ENCODE measurements around the gene CNTNAP2. TPM values are rescaled to one million over a fixed set of nuclear protein-coding genes. Genes with fewer than 3 reads are reported as not detected.

CNTNAP2 gene
- total and polyA plus RNA-seq, 2 of the 4 experiments (the other 2 are of a cell fraction), result not detected

- no peak overlapping the region for H2AK9ac ChIP-seq (replicated peaks; ENCODE audit: low read depth, low read length, poor library complexity)
- intact Hi-C loops (cut with micrococcal nuclease) (no loop called here), in situ Hi-C loops (cut with MboI; ENCODE audit: low sequenced_read_pairs) (no loop called here), dilution Hi-C loops (cut with HindIII; ENCODE audit: low sequenced_read_pairs, unreplicated experiment) (no loop called here)
- DNase-seq (no peak), ATAC-seq (ENCODE audit: low read depth) (no peak)
- H3K79me1 ChIP-seq (ENCODE audit: low read depth in 1 of 2, low read length in 2 of 2), result no peaks in the 10 kb centered on the region
- no peak overlapping the region for H2BK20ac ChIP-seq (ENCODE audit: low read depth, low read length)
- H3K9ac ChIP-seq (ENCODE audit: low read depth, low read length), result no peak overlapping the region
- H4K8ac ChIP-seq (ENCODE audit: low read depth in 2 of 2, low read length in 2 of 2), result no peak overlapping the region
- H3K9me3 ChIP-seq (ENCODE audit: control insufficient read depth, insufficient read depth, low read length), result peaks cover 2% of the 10 kb centered on the region; the same call in 1 of the 2 replicates
- no peak overlapping the region for H2AFZ ChIP-seq (replicated peaks; ENCODE audit: low read length, poor library complexity)
- H3K4ac ChIP-seq (ENCODE audit: low read depth, low read length), result no peak overlapping the region
- WGBS, 2 experiments (ENCODE audit: extremely low coverage in 2 of 2, insufficient read length in 1 of 2), result no CpG with 5 or more reads among the region's 2 CpGs
- no peak overlapping the region for H2AK5ac ChIP-seq (ENCODE audit: low read depth, low read length)
- ChIA-PET POLR2A (ENCODE audit: unreplicated experiment) (no interaction called here), CTCF (no interaction called here)
- no peak overlapping the region for H2BK5ac ChIP-seq (ENCODE audit: low read depth, low read length, poor library complexity, severe bottlenecking)
- H2BK120ac ChIP-seq (ENCODE audit: low read depth, low read length), result no peak overlapping the region
- no peak overlapping the region for H3K4me2 ChIP-seq (ENCODE audit: low read depth, low read length)
- no TSS peak for BruUV-seq (replicated peaks)
- H3K27ac ChIP-seq (ENCODE audit: insufficient read depth, low read length), result no peak overlapping the region
- no peak overlapping the region for H3K23ac ChIP-seq (ENCODE audit: low read depth, low read length)
- H3K56ac ChIP-seq (ENCODE audit: extremely low read depth, insufficient read depth, low read length), result no peak overlapping the region
- H2BK15ac ChIP-seq (ENCODE audit: low read depth, low read length), result no peak overlapping the region
- no peak overlapping the region for H4K5ac ChIP-seq (ENCODE audit: low read depth, low read length)
- H3K27me3 ChIP-seq (ENCODE audit: control insufficient read depth, insufficient read depth, low read length), result no peaks in the 10 kb centered on the region
- no peaks in the 10 kb centered on the region for H3K4me1 ChIP-seq (ENCODE audit: control insufficient read depth, insufficient read depth, low read length)
- H3K14ac ChIP-seq (replicated peaks; ENCODE audit: low read depth, low read length), result no peak overlapping the region
- H4K20me1 ChIP-seq (ENCODE audit: insufficient read depth, low read length), result no peaks in the 10 kb centered on the region
- no peak overlapping the region for H3K4me3 ChIP-seq (ENCODE audit: insufficient read depth, low read depth, low read length)
- no peaks in the 10 kb centered on the region for H3K36me3 ChIP-seq (ENCODE audit: control insufficient read depth, insufficient read depth, low read length)
- H3K9me1 ChIP-seq (ENCODE audit: insufficient read depth, low read length), result no peaks in the 10 kb centered on the region
- H4K91ac ChIP-seq (ENCODE audit: insufficient read depth, low read depth, low read length), result no peak overlapping the region
- H3K18ac ChIP-seq (ENCODE audit: low read depth, low read length), result no peak overlapping the region
- TF ChIP-seq NFE2L2 (IDR thresholded peaks at IDR 0.05; ENCODE audit: low read depth, low read length) (no peak), BHLHE40 (IDR thresholded peaks at IDR 0.05; ENCODE audit: low read depth, low read length) (no peak), MAFK (IDR thresholded peaks at IDR 0.05; ENCODE audit: low read depth, low read length) (no peak), USF2 (IDR thresholded peaks at IDR 0.05; ENCODE audit: low read depth, low read length) (no peak), CEBPB (IDR thresholded peaks at IDR 0.05; ENCODE audit: low read depth, low read length) (no peak), CTCF (conservative IDR thresholded peaks at IDR 0.05; ENCODE audit: low read depth, low read length) (no peak), SMC3 (IDR thresholded peaks at IDR 0.05; ENCODE audit: low read depth, low read length) (no peak), RCOR1 (IDR thresholded peaks at IDR 0.05; ENCODE audit: insufficient replicate concordance, low read length) (no peak), ELK1 (IDR thresholded peaks at IDR 0.05; ENCODE audit: borderline replicate concordance, low read depth, low read length) (no peak), CHD1 (IDR thresholded peaks at IDR 0.05; ENCODE audit: low read depth, low read length) (no peak), FOS (IDR thresholded peaks at IDR 0.05; ENCODE audit: low read depth, low read length) (no peak), MXI1 (IDR thresholded peaks at IDR 0.05; ENCODE audit: borderline replicate concordance, low read depth, low read length) (no peak), RFX5 (IDR thresholded peaks at IDR 0.05; ENCODE audit: low read depth, low read length) (no peak), RAD21 (IDR thresholded peaks at IDR 0.05; ENCODE audit: low read length) (no peak), POLR2A (IDR thresholded peaks at IDR 0.05; ENCODE audit: low read depth, low read length) (no peak)
These were observed 1962.8 kb downstream of the CNTNAP2 start for GRCh38 chr7:148079206-148080080.
